OCI-M2 (cell line): Measurements from ENCODE around the gene ARID1B.

Experiments
- DNase-seq: peaks from one replicate; lab custom pipeline; 2025; ENCODE audit not compliant: unreplicated experiment; lab: John Stamatoyannopoulos, UW

Gene ARID1B

GRCh38 chr6:157221049-157221816 is 444.1 kb downstream of the ARID1B start:
- DNase-seq, result peak; percentile 50

GRCh38 chr6:157221817-157222175 is 444.6 kb downstream of the ARID1B start:
- no peak for DNase-seq

- DNase-seq, result no peak
Measured at GRCh38 chr6:157222201-157222981, 445.2 kb downstream of the ARID1B start.

GRCh38 chr6:157223021-157223430 is 445.8 kb downstream of the ARID1B start:
- DNase-seq, result no peak

- DNase-seq, result no peak
Measured at GRCh38 chr6:157223511-157223910, 446.3 kb downstream of the ARID1B start.

GRCh38 chr6:157224178-157224950 is 447.2 kb downstream of the ARID1B start:
- DNase-seq, result no peak

GRCh38 chr6:157224951-157225574 is 447.9 kb downstream of the ARID1B start:
- no peak for DNase-seq

GRCh38 chr6:157225575-157225995 is 448.4 kb downstream of the ARID1B start:
- DNase-seq, result no peak

- no peak for DNase-seq
Measured at GRCh38 chr6:157226026-157226625, 448.9 kb downstream of the ARID1B start.

- no peak for DNase-seq
Measured at GRCh38 chr6:157226761-157227160, 449.6 kb downstream of the ARID1B start.

- DNase-seq, result no peak
Measured at GRCh38 chr6:157227202-157228166, 450.3 kb downstream of the ARID1B start.

- no peak for DNase-seq
Measured at GRCh38 chr6:157228426-157229131, 451.4 kb downstream of the ARID1B start.

- DNase-seq, result no peak
Measured at GRCh38 chr6:157229132-157229618, 452.0 kb downstream of the ARID1B start.

- DNase-seq, result no peak
Measured at GRCh38 chr6:157229713-157230112, 452.5 kb downstream of the ARID1B start.

GRCh38 chr6:157230910-157231309 is 453.7 kb downstream of the ARID1B start:
- DNase-seq, result no peak

GRCh38 chr6:157232161-157232895 is 455.1 kb downstream of the ARID1B start:
- DNase-seq, result no peak

GRCh38 chr6:157233156-157233555 is 456.0 kb downstream of the ARID1B start:
- no peak for DNase-seq

GRCh38 chr6:157233686-157234085 is 456.5 kb downstream of the ARID1B start:
- no peak for DNase-seq
